Measurements from ENCODE around the gene DNAH10. TPM values are rescaled to one million over a fixed set of nuclear protein-coding genes. Genes with fewer than 3 reads are reported as not detected.

The DNAH10 gene
- total and polyA plus RNA-seq, 2 of the 4 experiments (the other 2 are of a cell fraction), result 0.18 to 0.22 TPM

DNA sequence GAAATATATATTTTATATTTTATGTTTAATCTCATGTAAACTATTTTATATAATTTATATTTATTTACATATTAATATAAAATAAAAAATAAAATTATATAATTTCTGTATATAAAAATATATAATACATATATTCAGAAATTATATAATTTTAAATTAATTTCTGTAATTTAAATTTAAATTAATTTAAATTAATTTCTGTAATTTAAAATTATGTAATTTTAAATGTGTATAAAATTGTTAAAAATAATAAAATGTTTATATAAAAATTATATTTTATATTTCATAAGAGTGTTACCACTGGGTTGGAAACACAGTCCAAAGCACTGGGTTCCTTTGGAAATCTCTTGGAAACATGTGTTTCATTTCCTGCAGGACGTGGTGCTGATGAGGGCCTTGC, 94.6 kb downstream of the DNAH10 start:
- H2AFZ ChIP-seq (replicated peaks; ENCODE audit: low read length, poor library complexity), result no peak overlapping the region
- dilution Hi-C loops (cut with HindIII; ENCODE audit: low sequenced_read_pairs, unreplicated experiment), result no loop called here
- no peak overlapping the region for H3K9ac ChIP-seq (ENCODE audit: low read depth, low read length)
- ATAC-seq (ENCODE audit: low read depth) (no peak), DNase-seq (no peak)
- H2BK5ac ChIP-seq (ENCODE audit: low read depth, low read length, poor library complexity, severe bottlenecking), result no peak overlapping the region
- no TSS peak for BruUV-seq (replicated peaks)
- no peaks in the 10 kb centered on the region for H3K9me1 ChIP-seq (ENCODE audit: insufficient read depth, low read length)
- H3K9me3 ChIP-seq (ENCODE audit: control insufficient read depth, insufficient read depth, low read length), result no peaks in the 10 kb centered on the region
- no peak overlapping the region for H3K4me2 ChIP-seq (ENCODE audit: low read depth, low read length)
- no peak overlapping the region for H3K18ac ChIP-seq (ENCODE audit: low read depth, low read length)
- intact Hi-C loops (cut with micrococcal nuclease), result no loop called here
- peaks cover 25% of the 10 kb centered on the region for H3K27me3 ChIP-seq (ENCODE audit: control insufficient read depth, insufficient read depth, low read length)
- POLR2A ChIA-PET (ENCODE audit: unreplicated experiment), result no interaction called here
- 80% methylated on average over 1 of the region's 1 CpG; no CpG with 5 or more reads in 1 of the 2 experiments for WGBS, 2 experiments (ENCODE audit: extremely low coverage in 2 of 2, insufficient read length in 1 of 2)
- H2AK5ac ChIP-seq (ENCODE audit: low read depth, low read length), result no peak overlapping the region
- no peaks in the 10 kb centered on the region for H3K79me1 ChIP-seq (ENCODE audit: low read depth in 1 of 2, low read length in 2 of 2)
- no peak overlapping the region for H3K23ac ChIP-seq (ENCODE audit: low read depth, low read length)
- CTCF ChIA-PET, result no interaction called here
- no peak overlapping the region for H4K5ac ChIP-seq (ENCODE audit: low read depth, low read length)
- H4K91ac ChIP-seq (ENCODE audit: insufficient read depth, low read depth, low read length), result no peak overlapping the region
- no peak overlapping the region for H3K27ac ChIP-seq (ENCODE audit: insufficient read depth, low read length)
- no peak for TF ChIP-seq RCOR1 (IDR thresholded peaks at IDR 0.05; ENCODE audit: insufficient replicate concordance, low read length)
- no peak for TF ChIP-seq CHD1 (IDR thresholded peaks at IDR 0.05; ENCODE audit: low read depth, low read length)
- TF ChIP-seq MAFK (IDR thresholded peaks at IDR 0.05; ENCODE audit: low read depth, low read length), result no peak
- no peak for TF ChIP-seq BHLHE40 (IDR thresholded peaks at IDR 0.05; ENCODE audit: low read depth, low read length)
- TF ChIP-seq SMC3 (IDR thresholded peaks at IDR 0.05; ENCODE audit: low read depth, low read length), result no peak
- TF ChIP-seq, protein P1, sequence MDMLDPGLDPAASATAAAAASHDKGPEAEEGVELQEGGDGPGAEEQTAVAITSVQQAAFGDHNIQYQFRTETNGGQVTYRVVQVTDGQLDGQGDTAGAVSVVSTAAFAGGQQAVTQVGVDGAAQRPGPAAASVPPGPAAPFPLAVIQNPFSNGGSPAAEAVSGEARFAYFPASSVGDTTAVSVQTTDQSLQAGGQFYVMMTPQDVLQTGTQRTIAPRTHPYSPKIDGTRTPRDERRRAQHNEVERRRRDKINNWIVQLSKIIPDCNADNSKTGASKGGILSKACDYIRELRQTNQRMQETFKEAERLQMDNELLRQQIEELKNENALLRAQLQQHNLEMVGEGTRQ (IDR thresholded peaks at IDR 0.05; ENCODE audit: low read depth, low read length), result no peak
- TF ChIP-seq, protein P2, sequence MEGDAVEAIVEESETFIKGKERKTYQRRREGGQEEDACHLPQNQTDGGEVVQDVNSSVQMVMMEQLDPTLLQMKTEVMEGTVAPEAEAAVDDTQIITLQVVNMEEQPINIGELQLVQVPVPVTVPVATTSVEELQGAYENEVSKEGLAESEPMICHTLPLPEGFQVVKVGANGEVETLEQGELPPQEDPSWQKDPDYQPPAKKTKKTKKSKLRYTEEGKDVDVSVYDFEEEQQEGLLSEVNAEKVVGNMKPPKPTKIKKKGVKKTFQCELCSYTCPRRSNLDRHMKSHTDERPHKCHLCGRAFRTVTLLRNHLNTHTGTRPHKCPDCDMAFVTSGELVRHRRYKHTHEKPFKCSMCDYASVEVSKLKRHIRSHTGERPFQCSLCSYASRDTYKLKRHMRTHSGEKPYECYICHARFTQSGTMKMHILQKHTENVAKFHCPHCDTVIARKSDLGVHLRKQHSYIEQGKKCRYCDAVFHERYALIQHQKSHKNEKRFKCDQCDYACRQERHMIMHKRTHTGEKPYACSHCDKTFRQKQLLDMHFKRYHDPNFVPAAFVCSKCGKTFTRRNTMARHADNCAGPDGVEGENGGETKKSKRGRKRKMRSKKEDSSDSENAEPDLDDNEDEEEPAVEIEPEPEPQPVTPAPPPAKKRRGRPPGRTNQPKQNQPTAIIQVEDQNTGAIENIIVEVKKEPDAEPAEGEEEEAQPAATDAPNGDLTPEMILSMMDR (conservative IDR thresholded peaks at IDR 0.05; ENCODE audit: low read depth, low read length), result no peak
- TF ChIP-seq POLR2A (IDR thresholded peaks at IDR 0.05; ENCODE audit: low read depth, low read length), result no peak
- TF ChIP-seq, protein P3, sequence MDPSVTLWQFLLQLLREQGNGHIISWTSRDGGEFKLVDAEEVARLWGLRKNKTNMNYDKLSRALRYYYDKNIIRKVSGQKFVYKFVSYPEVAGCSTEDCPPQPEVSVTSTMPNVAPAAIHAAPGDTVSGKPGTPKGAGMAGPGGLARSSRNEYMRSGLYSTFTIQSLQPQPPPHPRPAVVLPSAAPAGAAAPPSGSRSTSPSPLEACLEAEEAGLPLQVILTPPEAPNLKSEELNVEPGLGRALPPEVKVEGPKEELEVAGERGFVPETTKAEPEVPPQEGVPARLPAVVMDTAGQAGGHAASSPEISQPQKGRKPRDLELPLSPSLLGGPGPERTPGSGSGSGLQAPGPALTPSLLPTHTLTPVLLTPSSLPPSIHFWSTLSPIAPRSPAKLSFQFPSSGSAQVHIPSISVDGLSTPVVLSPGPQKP (IDR thresholded peaks at IDR 0.05; ENCODE audit: borderline replicate concordance, low read depth, low read length), result no peak
- TF ChIP-seq MXI1 (IDR thresholded peaks at IDR 0.05; ENCODE audit: borderline replicate concordance, low read depth, low read length), result no peak
- no peak for TF ChIP-seq RFX5 (IDR thresholded peaks at IDR 0.05; ENCODE audit: low read depth, low read length)
- TF ChIP-seq FOS (IDR thresholded peaks at IDR 0.05; ENCODE audit: low read depth, low read length), result no peak
- no peak for TF ChIP-seq NFE2L2 (IDR thresholded peaks at IDR 0.05; ENCODE audit: low read depth, low read length)
- no peak for TF ChIP-seq CEBPB (IDR thresholded peaks at IDR 0.05; ENCODE audit: low read depth, low read length)
- no peak for TF ChIP-seq RAD21 (IDR thresholded peaks at IDR 0.05; ENCODE audit: low read length)
- TF ChIP-seq MAZ (IDR thresholded peaks at IDR 0.05; ENCODE audit: borderline replicate concordance, low read depth, low read length), result no peak
- no peak overlapping the region for H2BK120ac ChIP-seq (ENCODE audit: low read depth, low read length)
- H3K14ac ChIP-seq (replicated peaks; ENCODE audit: low read depth, low read length), result no peak overlapping the region
- in situ Hi-C loops (cut with MboI; ENCODE audit: low sequenced_read_pairs), result no loop called here
- H3K56ac ChIP-seq (ENCODE audit: extremely low read depth, insufficient read depth, low read length), result no peak overlapping the region
- H4K8ac ChIP-seq (ENCODE audit: low read depth in 2 of 2, low read length in 2 of 2), result no peak overlapping the region
- no peak overlapping the region for H3K4me3 ChIP-seq (ENCODE audit: insufficient read depth, low read depth, low read length)
- no peak overlapping the region for H3K4ac ChIP-seq (ENCODE audit: low read depth, low read length)
- no peaks in the 10 kb centered on the region for H3K36me3 ChIP-seq (ENCODE audit: control insufficient read depth, insufficient read depth, low read length)
- no peaks in the 10 kb centered on the region for H3K4me1 ChIP-seq (ENCODE audit: control insufficient read depth, insufficient read depth, low read length)
- no peak overlapping the region for H2AK9ac ChIP-seq (replicated peaks; ENCODE audit: low read depth, low read length, poor library complexity)
- no peak overlapping the region for H2BK15ac ChIP-seq (ENCODE audit: low read depth, low read length)
- no peak overlapping the region for H2BK20ac ChIP-seq (ENCODE audit: low read depth, low read length)
- no peaks in the 10 kb centered on the region for H4K20me1 ChIP-seq (ENCODE audit: insufficient read depth, low read length)
